ENCODE results near the gene DPP8.

Gene DPP8

GRCh38 chr15:65413760-65414144 lies 103.7 kb downstream of the DPP8 start:
- TF ChIP-seq CTCF (IDR thresholded peaks at IDR 0.05; ENCODE audit: low read depth, low read length, missing control alignments) = no peak
- H3K4me3 ChIP-seq (ENCODE audit: low read depth, low read length) = no peak overlapping the region
- DNase-seq (ENCODE audit: low read depth) = no peak
- in situ Hi-C loops (cut with HindIII; ENCODE audit: low sequenced_read_pairs) = no loop called here

- no peak overlapping the region for H3K4me3 ChIP-seq (ENCODE audit: low read depth, low read length)
- in situ Hi-C loops (cut with HindIII; ENCODE audit: low sequenced_read_pairs) = no loop called here
- TF ChIP-seq CTCF (IDR thresholded peaks at IDR 0.05; ENCODE audit: low read depth, low read length, missing control alignments) = no peak
- DNase-seq (ENCODE audit: low read depth) = no peak
Observed at GRCh38 chr15:65413051-65413759, 104.3 kb downstream of the DPP8 start.

GRCh38 chr15:65412556-65412955 lies 104.9 kb downstream of the DPP8 start:
- no peak for TF ChIP-seq CTCF (IDR thresholded peaks at IDR 0.05; ENCODE audit: low read depth, low read length, missing control alignments)
- H3K4me3 ChIP-seq (ENCODE audit: low read depth, low read length) = no peak overlapping the region
- no peak for DNase-seq (ENCODE audit: low read depth)
- in situ Hi-C loops (cut with HindIII; ENCODE audit: low sequenced_read_pairs) = no loop called here

GRCh38 chr15:65411465-65412071 lies 105.9 kb downstream of the DPP8 start:
- in situ Hi-C loops (cut with HindIII; ENCODE audit: low sequenced_read_pairs) = no loop called here
- TF ChIP-seq CTCF (IDR thresholded peaks at IDR 0.05; ENCODE audit: low read depth, low read length, missing control alignments) = no peak
- no peak for DNase-seq (ENCODE audit: low read depth)
- no peak overlapping the region for H3K4me3 ChIP-seq (ENCODE audit: low read depth, low read length)

- H3K4me3 ChIP-seq (ENCODE audit: low read depth, low read length) = no peak overlapping the region
- DNase-seq (ENCODE audit: low read depth) = no peak
- in situ Hi-C loops (cut with HindIII; ENCODE audit: low sequenced_read_pairs) = no loop called here
- no peak for TF ChIP-seq CTCF (IDR thresholded peaks at IDR 0.05; ENCODE audit: low read depth, low read length, missing control alignments)
Observed at GRCh38 chr15:65410972-65411371, 106.5 kb downstream of the DPP8 start.

- in situ Hi-C loops (cut with HindIII; ENCODE audit: low sequenced_read_pairs) = no loop called here
- DNase-seq (ENCODE audit: low read depth) = no peak
Observed at GRCh38 chr15:65410036-65410435, 107.5 kb downstream of the DPP8 start.

More at GRCh38 chr15:65410036-65410435, 107.5 kb downstream of the DPP8 start:
- no peak overlapping the region for H3K4me3 ChIP-seq (ENCODE audit: low read depth, low read length)
- no peak for TF ChIP-seq CTCF (IDR thresholded peaks at IDR 0.05; ENCODE audit: low read depth, low read length, missing control alignments)

Measured in astrocyte of the cerebellum (primary cell).